H1 (cell line): ENCODE measurements around the gene MATN4. TPM values are rescaled to one million over a fixed set of nuclear protein-coding genes. Genes with fewer than 3 reads are reported as not detected.

Source experiments
- CTCF ChIA-PET: fragments of 300-600 bp; sonication (Branson Sonifier 250); formaldehyde crosslinking; loops from one replicate; lab custom pipeline; 2021; ENCODE audit not compliant: partially characterized antibody; lab: Charles Lee
- POLR2A ChIA-PET: fragments of 300-600 bp; sonication (Branson Sonifier 250); formaldehyde crosslinking; loops from one replicate; lab custom pipeline; 2021; ENCODE audit warnings: inconsistent platforms; ENCODE audit not compliant: partially characterized antibody; lab: Charles Lee
- DNase-seq, 2 experiments: peaks; one replicate each; pipeline versions ENCODE4 v3.0.0 to v3.0.0-alpha.2; 2010 to 2022; ENCODE audit warnings: low spot score in 2 of 2, low read depth in 1 of 2, mixed read lengths in 1 of 2
- FAIRE-seq: peaks from 2 replicates; lab custom pipeline; 2011; peaks lifted over from hg19 to GRCh38; lab: Jason Lieb, UNC
- H2AFZ ChIP-seq: 2 replicates; pipeline ENCODE4 v1.8.1; 2012; ENCODE audit warnings: low read length, inconsistent platforms
- H2AK5ac ChIP-seq: 2 replicates; pipeline ENCODE4 v1.6.1; 2013; ENCODE audit warnings: low read depth, low read length
- H2BK120ac ChIP-seq: replicated peaks from 2 replicates; pipeline ENCODE3; 2013; ENCODE audit warnings: low read depth, low read length, inconsistent platforms
- H2BK12ac ChIP-seq: 2 replicates; pipeline ENCODE4 v1.6.1; 2013; ENCODE audit warnings: low read depth, low read length
- H2BK15ac ChIP-seq: 2 replicates; pipeline ENCODE4 v1.6.1; 2013; ENCODE audit warnings: low read length
- H2BK20ac ChIP-seq: 2 replicates; pipeline ENCODE4 v1.6.1; 2013; ENCODE audit warnings: low read length
- H2BK5ac ChIP-seq: 2 replicates; pipeline ENCODE4 v1.6.1; 2013; ENCODE audit warnings: low read depth, low read length
- H3K14ac ChIP-seq: 2 replicates; pipeline ENCODE4 v1.6.1; 2013; ENCODE audit warnings: inconsistent platforms; ENCODE audit not compliant: insufficient read length
- H3K18ac ChIP-seq: 2 replicates; pipeline ENCODE4 v1.6.1; 2013; ENCODE audit warnings: low read length; ENCODE audit errors: extremely low read depth
- H3K23ac ChIP-seq: 2 replicates; pipeline ENCODE4 v1.6.1; 2013; ENCODE audit warnings: inconsistent platforms; ENCODE audit not compliant: insufficient read length
- H3K23me2 ChIP-seq: 2 replicates; pipeline ENCODE4 v1.6.1; 2013; ENCODE audit warnings: low read depth, low read length
- H3K27ac ChIP-seq: 2 replicates; pipeline ENCODE4 v1.6.1; 2011; ENCODE audit warnings: low read depth, low read length, inconsistent platforms
- H3K27me3 ChIP-seq, 4 experiments: replicated peaks in 1 of 4; 1 replicate in 1 of 4; 2 replicates in 3 of 4; pipeline versions ENCODE4 v1.6.1 to v1.8.1; 2011 to 2013; ENCODE audit warnings: low read length in 3 of 4, mild to moderate bottlenecking in 3 of 4, inconsistent platforms in 2 of 4, mixed read lengths in 2 of 4, moderate library complexity in 1 of 4; ENCODE audit not compliant: control insufficient read depth in 3 of 4, insufficient read depth in 3 of 4; ENCODE audit errors: extremely low read depth in 1 of 4
- H3K36me3 ChIP-seq, 4 experiments: 2 replicates each; pipeline versions ENCODE4 v1.6.1 to v1.8.1; 2011 to 2013; ENCODE audit warnings: mild to moderate bottlenecking in 4 of 4, low read length in 3 of 4, moderate library complexity in 2 of 4, control low read depth in 1 of 4, inconsistent platforms in 1 of 4; ENCODE audit not compliant: insufficient read depth in 4 of 4, control insufficient read depth in 2 of 4
- H3K4ac ChIP-seq: replicated peaks from 2 replicates; pipeline ENCODE3; 2013; ENCODE audit warnings: low read length, low read depth, mixed read lengths, inconsistent platforms; ENCODE audit not compliant: insufficient read length
- H3K4me1 ChIP-seq, 4 experiments: replicated peaks in 1 of 4; 1 replicate in 1 of 4; 2 replicates in 3 of 4; pipeline versions ENCODE4 v1.6.1 to v1.8.1; 2011 to 2013; ENCODE audit warnings: low read length in 3 of 4, inconsistent platforms in 2 of 4, mixed read lengths in 1 of 4; ENCODE audit not compliant: insufficient read depth in 4 of 4, control insufficient read depth in 3 of 4
- H3K4me2 ChIP-seq, 2 experiments: 2 replicates each; pipeline versions ENCODE4 v1.6.1 to v1.8.1; 2011 to 2013; ENCODE audit warnings: low read depth in 2 of 2, low read length in 2 of 2, control low read depth in 1 of 2, inconsistent platforms in 1 of 2, mild to moderate bottlenecking in 1 of 2; ENCODE audit not compliant: insufficient read depth in 1 of 2
- H3K4me3 ChIP-seq, 4 experiments: fragments of 200-600, 300-600 bp in 1 of 4; sonication (generic), shearing (Covaris generic), sonication (Bioruptor Twin) in 1 of 4; 2 replicates each; pipeline versions ENCODE4 v1.5.1 to v1.8.1; 2011 to 2016; ENCODE audit warnings: low read length in 4 of 4, low read depth in 3 of 4, control low read depth in 2 of 4, inconsistent platforms in 2 of 4, mild to moderate bottlenecking in 2 of 4, mixed read lengths in 1 of 4, moderate library complexity in 1 of 4; ENCODE audit not compliant: insufficient read depth in 2 of 4; ENCODE audit errors: extremely low read depth in 1 of 4
- H3K56ac ChIP-seq: replicated peaks from 2 replicates; pipeline ENCODE3; 2013; ENCODE audit warnings: low read depth, mild to moderate bottlenecking, mixed read lengths, low read length, inconsistent platforms; ENCODE audit not compliant: insufficient read length
- H3K79me1 ChIP-seq: 2 replicates; pipeline ENCODE4 v1.6.1; 2013; ENCODE audit warnings: low read depth, low read length, control low read depth
- H3K79me2 ChIP-seq, 2 experiments: 2 replicates each; pipeline versions ENCODE4 v1.6.1 to v1.8.1; 2012 to 2013; ENCODE audit warnings: low read length in 2 of 2, mild to moderate bottlenecking in 2 of 2, inconsistent platforms in 1 of 2; ENCODE audit not compliant: insufficient read depth in 2 of 2, control insufficient read depth in 1 of 2
- H3K9ac ChIP-seq, 4 experiments: replicated peaks in 1 of 4; 1 replicate in 1 of 4; 2 replicates in 3 of 4; pipeline versions ENCODE4 v1.6.1 to v1.8.1; 2011 to 2013; ENCODE audit warnings: low read depth in 3 of 4, low read length in 3 of 4, control low read depth in 2 of 4, mild to moderate bottlenecking in 2 of 4, moderate library complexity in 2 of 4, inconsistent platforms in 1 of 4; ENCODE audit errors: extremely low read depth in 1 of 4
- H3K9me3 ChIP-seq, 2 experiments: 2 replicates each; pipeline versions ENCODE4 v1.6.1 to v1.8.1; 2012 to 2013; ENCODE audit warnings: mild to moderate bottlenecking in 2 of 2, moderate library complexity in 2 of 2, control low read depth in 1 of 2, inconsistent platforms in 1 of 2, low read depth in 1 of 2, low read length in 1 of 2, mixed read lengths in 1 of 2; ENCODE audit not compliant: insufficient read depth in 2 of 2
- H4K20me1 ChIP-seq, 2 experiments: replicated peaks in 1 of 2; 2 replicates each; pipeline versions ENCODE3 to v1.8.1; 2011 to 2013; ENCODE audit warnings: inconsistent platforms in 2 of 2, low read length in 2 of 2, mild to moderate bottlenecking in 1 of 2; ENCODE audit not compliant: insufficient read depth in 2 of 2, control insufficient read depth in 1 of 2
- H4K5ac ChIP-seq: 2 replicates; pipeline ENCODE4 v1.6.1; 2013; ENCODE audit warnings: low read length, low read depth, mixed read lengths, inconsistent platforms; ENCODE audit not compliant: insufficient read length
- H4K8ac ChIP-seq: 2 replicates; pipeline ENCODE4 v1.8.0; 2013; ENCODE audit warnings: mild to moderate bottlenecking, moderate library complexity, low read length, inconsistent platforms; ENCODE audit not compliant: insufficient read depth; ENCODE audit errors: extremely low read depth
- H4K91ac ChIP-seq: replicated peaks from 2 replicates; pipeline ENCODE3; 2013; ENCODE audit warnings: low read length, mixed read lengths, inconsistent platforms; ENCODE audit not compliant: insufficient read length
- CBX5 ChIP-seq: fragments of 300-800, 300-1000 bp; sonication (generic); IDR thresholded peaks from 2 replicates; pipeline ENCODE4 v1.7.1; 2016; ENCODE audit warnings: antibody characterized with exemption, low read length, low read depth
- CHD1 ChIP-seq: IDR thresholded peaks from 2 replicates; pipeline ENCODE4 v1.6.1; 2012; ENCODE audit warnings: low read depth, low read length, improper control_type of control experiment
- CTBP2 ChIP-seq: IDR thresholded peaks from 2 replicates; pipeline ENCODE4 v1.7.0; 2011; ENCODE audit warnings: borderline replicate concordance, mild to moderate bottlenecking, moderate library complexity, mixed read lengths, low read length; ENCODE audit not compliant: insufficient read depth, insufficient read length
- EP300 ChIP-seq, 2 experiments: IDR thresholded peaks; 1 replicate in 1 of 2; 2 replicates in 1 of 2; pipeline ENCODE4 v1.6.1; 2011 to 2012; ENCODE audit warnings: low read depth in 2 of 2, low read length in 2 of 2, mild to moderate bottlenecking in 2 of 2, borderline replicate concordance in 1 of 2, inconsistent platforms in 1 of 2, moderate library complexity in 1 of 2
- EZH2 ChIP-seq: fragments of 200-600 bp; sonication (generic); IDR thresholded peaks from 2 replicates; pipeline ENCODE4 v1.7.1; 2012; ENCODE audit warnings: low read depth, mild to moderate bottlenecking, moderate library complexity, low read length, inconsistent platforms; ENCODE audit not compliant: severe bottlenecking
- JUN ChIP-seq: IDR thresholded peaks from 2 replicates; pipeline ENCODE4 v1.6.1; 2011; ENCODE audit warnings: low read depth, mild to moderate bottlenecking, improper control_type of control experiment, low read length
- PHF8 ChIP-seq: fragments of 200-600 bp; sonication (generic); conservative IDR thresholded peaks from 2 replicates; pipeline ENCODE4 v1.7.1; 2012; ENCODE audit warnings: low read depth, mild to moderate bottlenecking, inconsistent platforms, low read length, moderate library complexity
- POLR2AphosphoS5 ChIP-seq: IDR thresholded peaks from 2 replicates; pipeline ENCODE4 v1.6.1; 2011; ENCODE audit warnings: low read depth, low read length
- SP2 ChIP-seq: IDR thresholded peaks from 2 replicates; pipeline ENCODE4 v1.6.1; 2012; ENCODE audit warnings: mild to moderate bottlenecking, low read length, inconsistent platforms
- SUZ12 ChIP-seq: fragments of 200-600 bp; sonication (generic); IDR thresholded peaks from 2 replicates; pipeline ENCODE4 v1.6.1; 2012; ENCODE audit warnings: mild to moderate bottlenecking, inconsistent platforms, low read length, moderate library complexity, mixed read lengths
- polyA plus RNA-seq, 7 experiments: library from polyadenylated mRNA; depleted of rRNA in 3 of 7; stranded (reverse) in 5 of 7; unstranded in 2 of 7; fragments of >200 nt in 5 of 7; fragments of 200-250 nt in 2 of 7; gene quantifications; 1 replicate in 5 of 7; 2 replicates in 1 of 7; 4 replicates in 1 of 7; pipeline versions ENCODE4 v1.2.1 to v1.2.3, GENCODE V29; 2011 to 2013; ENCODE audit warnings: missing spikeins in 2 of 7, mixed read lengths in 2 of 7
- total RNA-seq: library from RNA; stranded (reverse); fragmentation: NEBNext Ultra II Directional; extraction: Animal tissue kit (Norgen Biotek cat#: 25700); gene quantifications from 2 replicates; pipeline ENCODE4 v1.2.1, GENCODE V29; 2021
- TF ChIP-seq, protein P1 (sequence below): IDR thresholded peaks from 2 replicates; pipeline ENCODE4 v1.6.1; 2012; ENCODE audit warnings: low read length, inconsistent platforms
- TF ChIP-seq, protein P2 (sequence below): IDR thresholded peaks from 2 replicates; pipeline ENCODE4 v1.6.1; 2012; ENCODE audit warnings: inconsistent platforms

The MATN4 gene
- total and polyA plus RNA-seq, 2 of the 8 experiments (the other 6 are each of a cell fraction or from before 2014, with no cell fraction given) = 2.1 to 4.4 TPM

DNA sequence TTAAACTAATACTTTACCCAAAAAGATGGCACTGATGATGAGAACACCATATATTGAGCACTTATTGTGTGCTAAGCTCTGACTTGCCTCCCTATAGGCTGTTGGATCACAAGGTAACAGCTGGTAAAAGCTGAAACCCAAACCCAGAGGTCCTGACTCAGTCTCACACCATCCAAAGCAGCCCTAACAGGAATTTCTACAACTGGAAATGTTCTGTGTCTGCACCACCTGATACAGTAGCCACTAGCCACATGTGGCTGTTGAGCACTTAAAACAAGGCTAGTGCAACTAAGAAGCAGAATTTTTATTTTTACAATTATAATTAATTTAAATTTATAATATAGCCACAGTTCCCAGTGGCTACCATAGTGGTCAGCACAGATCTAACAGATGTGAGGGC, 15.6 kb upstream of the MATN4 start:
- no peak overlapping the region for H2BK20ac ChIP-seq
- H2BK15ac ChIP-seq = no peak overlapping the region
- no peaks in the 10 kb centered on the region for H3K23me2 ChIP-seq
- H3K9ac ChIP-seq = no peak overlapping the region
- H3K79me1 ChIP-seq = no peaks in the 10 kb centered on the region
- no peak overlapping the region for H2BK12ac ChIP-seq
- H4K91ac ChIP-seq = no peak overlapping the region
- H3K4me2 ChIP-seq = no peak overlapping the region
- H3K36me3 ChIP-seq = peaks cover 6 to 19% (median 17%) of the 10 kb centered on the region in 4 experiments
- no peaks in the 10 kb centered on the region for H3K9me3 ChIP-seq
- no peaks in the 10 kb centered on the region; a peak in 1 of 7 replicates for H3K4me1 ChIP-seq
- no peak overlapping the region for H3K4ac ChIP-seq
- H3K27ac ChIP-seq = no peak overlapping the region
- no peak overlapping the region for H2BK120ac ChIP-seq
- no peak overlapping the region for H3K56ac ChIP-seq
- CTCF ChIA-PET = interaction anchor here (0.6 to 13.3 kb wide), 19 partner anchors 9 to 447 kb away, joined by 3 to 156 read pairs (median 5); partner anchors contain the start of genes MATN4, SYS1 and TP53TG5
- H2AFZ ChIP-seq = no peak overlapping the region
- no peak overlapping the region for H4K5ac ChIP-seq
- H4K8ac ChIP-seq = no peak overlapping the region
- H3K79me2 ChIP-seq = no peaks in the 10 kb centered on the region
- no peak overlapping the region for H3K4me3 ChIP-seq
- no peak overlapping the region for H3K23ac ChIP-seq
- FAIRE-seq (no peak), DNase-seq (no peak)
- no peaks in the 10 kb centered on the region for H3K27me3 ChIP-seq
- H2AK5ac ChIP-seq = no peak overlapping the region
- no peak overlapping the region for H2BK5ac ChIP-seq
- peaks cover under 1 to 4% of the 10 kb centered on the region in 2 experiments for H4K20me1 ChIP-seq
- H3K18ac ChIP-seq = no peak overlapping the region
- no peak overlapping the region for H3K14ac ChIP-seq
- POLR2A ChIA-PET = interaction anchor here (0.9 to 2.9 kb wide), 7 partner anchors 10 to 126 kb away, joined by 3 to 15 read pairs (median 4); partner anchors contain the start of gene SDC4
- TF ChIP-seq SUZ12 (no peak), SP2 (no peak), CBX5 (no peak), PHF8 (no peak), EP300 (IDR thresholded peaks at IDR 0.05; ENCODE audit: borderline replicate concordance in 1 of 2, low read depth in 2 of 2, low read length in 2 of 2) (no peak), EZH2 (no peak), CTBP2 (no peak), JUN (no peak), CHD1 (no peak), POLR2AphosphoS5 (no peak)
- TF ChIP-seq, protein P1, sequence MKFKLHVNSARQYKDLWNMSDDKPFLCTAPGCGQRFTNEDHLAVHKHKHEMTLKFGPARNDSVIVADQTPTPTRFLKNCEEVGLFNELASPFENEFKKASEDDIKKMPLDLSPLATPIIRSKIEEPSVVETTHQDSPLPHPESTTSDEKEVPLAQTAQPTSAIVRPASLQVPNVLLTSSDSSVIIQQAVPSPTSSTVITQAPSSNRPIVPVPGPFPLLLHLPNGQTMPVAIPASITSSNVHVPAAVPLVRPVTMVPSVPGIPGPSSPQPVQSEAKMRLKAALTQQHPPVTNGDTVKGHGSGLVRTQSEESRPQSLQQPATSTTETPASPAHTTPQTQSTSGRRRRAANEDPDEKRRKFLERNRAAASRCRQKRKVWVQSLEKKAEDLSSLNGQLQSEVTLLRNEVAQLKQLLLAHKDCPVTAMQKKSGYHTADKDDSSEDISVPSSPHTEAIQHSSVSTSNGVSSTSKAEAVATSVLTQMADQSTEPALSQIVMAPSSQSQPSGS = no peak
- TF ChIP-seq, protein P2, sequence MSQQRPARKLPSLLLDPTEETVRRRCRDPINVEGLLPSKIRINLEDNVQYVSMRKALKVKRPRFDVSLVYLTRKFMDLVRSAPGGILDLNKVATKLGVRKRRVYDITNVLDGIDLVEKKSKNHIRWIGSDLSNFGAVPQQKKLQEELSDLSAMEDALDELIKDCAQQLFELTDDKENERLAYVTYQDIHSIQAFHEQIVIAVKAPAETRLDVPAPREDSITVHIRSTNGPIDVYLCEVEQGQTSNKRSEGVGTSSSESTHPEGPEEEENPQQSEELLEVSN = no peak
